ENCODE data around the gene MDFI.

MDFI gene

GRCh38 chr6:41635365-41635764, 2.9 kb upstream of the MDFI start:
- no peak for DNase-seq

DNA sequence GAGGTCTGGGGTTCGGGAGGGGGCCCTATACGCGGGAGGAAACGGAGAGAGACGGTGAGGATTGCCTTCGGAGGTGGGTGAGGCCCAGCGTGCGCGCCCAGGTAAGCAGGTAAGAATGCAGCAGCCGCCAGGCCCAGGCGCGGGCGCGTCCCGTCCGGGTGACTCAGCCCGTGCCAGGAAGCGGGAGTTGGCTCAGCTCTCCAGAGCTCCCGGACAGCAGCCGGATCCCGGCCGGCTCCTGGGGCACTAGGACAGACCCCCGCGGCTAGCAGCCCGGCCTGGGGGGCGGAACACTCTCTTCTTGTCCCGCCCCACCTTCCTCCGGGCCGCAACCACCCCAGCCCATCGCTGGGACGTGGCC, 1.5 kb upstream of the MDFI start:
- no peak for DNase-seq

GRCh38 chr6:41637194-41638001, 870 bp upstream of the MDFI start:
- DNase-seq, result no peak

GRCh38 chr6:41638935-41639808, 904 bp downstream of the MDFI start:
- no peak for DNase-seq

DNA sequence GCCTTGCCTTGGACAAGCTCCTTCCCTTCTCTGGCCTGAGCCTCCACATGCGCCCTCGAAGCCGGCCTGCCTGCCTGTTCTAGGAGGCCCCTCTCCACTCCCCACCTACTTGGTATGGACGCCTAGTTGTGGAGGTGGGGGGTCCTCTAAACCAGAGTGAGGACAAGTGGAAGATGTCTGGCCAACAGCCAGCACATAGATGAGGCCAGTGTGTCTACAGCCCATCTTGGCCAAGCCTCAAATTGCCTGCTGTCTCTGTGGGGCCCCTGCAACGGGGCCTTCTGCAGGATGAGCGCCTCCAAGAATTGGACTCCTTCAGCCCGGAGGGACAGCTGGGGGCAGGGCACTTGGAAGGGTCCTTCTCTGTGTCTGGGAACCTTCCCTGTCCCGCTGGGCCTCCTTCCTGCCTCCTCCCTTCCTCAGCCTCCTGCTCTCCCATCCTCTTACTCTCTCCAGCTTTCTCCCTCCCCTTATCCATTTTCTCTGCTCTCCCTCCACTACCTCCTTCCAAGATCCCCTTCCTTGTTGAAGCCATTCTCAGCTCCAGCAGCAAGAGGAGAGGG, 1.6 kb downstream of the MDFI start:
- no peak for DNase-seq

DNA sequence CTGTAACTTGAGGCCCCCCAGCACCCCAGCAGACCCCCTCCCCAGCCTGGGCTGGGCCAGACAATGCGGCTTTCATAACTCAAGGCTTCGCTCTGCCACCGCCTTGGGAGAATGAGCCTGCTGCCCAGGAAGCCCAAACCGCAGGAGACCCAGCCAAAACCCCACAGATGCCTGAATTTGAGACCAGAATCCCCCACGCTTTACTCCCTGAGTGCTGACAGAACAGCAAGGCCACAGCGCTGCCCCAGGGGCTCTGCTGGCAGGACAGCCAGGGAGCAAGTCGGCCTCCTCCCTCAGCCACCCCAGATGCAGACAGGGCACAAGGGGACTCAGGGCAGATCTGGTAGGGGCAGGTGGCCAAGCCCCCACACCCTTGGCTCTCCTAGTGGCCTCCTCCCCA, 2.2 kb downstream of the MDFI start:
- no peak for DNase-seq

DNA sequence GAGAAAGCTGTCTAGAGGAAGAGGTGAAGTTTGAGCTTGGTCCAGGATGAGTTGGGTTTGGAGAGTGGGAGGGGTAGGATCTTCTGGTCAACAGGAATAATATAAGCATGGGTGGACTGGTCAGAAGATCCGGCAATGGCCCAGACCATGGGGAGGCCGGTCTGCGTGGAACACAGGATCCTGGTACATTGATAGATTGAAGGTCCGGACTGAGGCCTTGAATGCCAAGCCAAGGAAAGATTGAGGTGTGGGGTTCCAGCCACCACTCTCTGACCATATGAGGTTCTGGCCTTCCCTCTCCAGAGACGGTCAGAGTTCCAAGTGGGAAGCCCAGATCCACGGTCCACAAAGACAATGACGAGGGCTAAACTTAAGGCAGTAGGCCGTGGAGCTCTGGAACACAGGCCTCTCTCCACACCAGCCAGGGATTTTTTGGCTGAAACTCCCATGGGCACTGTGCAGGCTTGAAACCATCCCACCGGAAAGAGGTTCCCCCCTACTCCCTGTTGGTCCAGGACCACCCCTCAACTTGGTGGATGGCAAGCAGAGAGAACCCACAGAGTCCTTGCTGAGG, 3.2 kb downstream of the MDFI start:
- no peak for DNase-seq

- no peak for DNase-seq
These were observed 4.1 kb downstream of the MDFI start for GRCh38 chr6:41642090-41642959.

GRCh38 chr6:41642960-41643898, 5.0 kb downstream of the MDFI start:
- DNase-seq, result no peak

DNA sequence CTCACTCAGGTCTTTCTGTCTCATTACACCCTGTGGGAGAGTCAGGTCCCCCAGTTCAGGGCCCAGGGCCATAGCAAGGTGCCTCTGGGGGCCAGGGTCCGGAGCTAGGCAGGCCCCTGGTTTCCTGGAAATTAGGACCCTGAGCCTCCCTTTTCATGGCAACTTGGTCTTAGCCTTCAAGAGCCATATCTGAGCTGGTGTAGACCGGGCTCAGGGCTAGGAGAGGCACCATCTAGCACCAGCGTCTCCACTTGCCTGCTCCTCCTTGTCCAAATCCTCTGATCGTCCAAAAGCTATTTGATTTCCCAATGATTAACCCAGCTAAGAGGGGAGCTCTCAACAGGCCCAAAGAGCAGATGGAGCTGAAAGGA, 5.6 kb downstream of the MDFI start:
- DNase-seq, result no peak

- no peak for DNase-seq
These were observed 6.1 kb downstream of the MDFI start for GRCh38 chr6:41644297-41644879.

DNA sequence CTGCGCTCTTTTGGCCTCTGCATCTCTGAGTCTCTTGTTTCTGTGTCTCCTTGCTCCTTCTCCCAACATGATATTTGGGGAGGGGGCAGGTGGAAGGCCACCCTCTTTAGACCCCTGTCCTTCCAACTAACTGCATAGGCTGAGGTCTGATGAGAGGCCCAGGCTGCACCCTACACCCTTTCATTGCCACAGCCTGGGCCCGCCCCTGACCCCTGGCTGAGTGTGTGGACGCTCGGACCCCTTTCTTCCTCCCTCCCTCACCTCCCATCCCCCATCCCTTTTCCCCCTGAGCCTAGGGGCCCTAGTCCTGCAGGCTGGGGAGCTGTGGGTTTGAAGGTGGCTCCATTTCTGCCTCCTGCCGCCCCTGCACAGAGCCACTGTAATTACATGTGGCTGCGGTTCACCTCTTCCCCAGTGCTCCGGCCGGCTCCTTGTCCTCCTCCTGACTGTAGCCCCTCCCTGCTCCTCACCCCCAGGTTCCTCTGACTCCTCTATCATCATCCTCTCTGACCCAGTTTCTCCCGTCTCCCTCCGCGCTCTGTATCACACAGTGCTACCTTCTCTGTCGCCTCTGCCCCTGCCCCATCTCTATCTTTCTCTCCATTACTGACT, 6.8 kb downstream of the MDFI start:
- no peak for DNase-seq

- DNase-seq, result no peak
These were observed 7.9 kb downstream of the MDFI start for GRCh38 chr6:41646026-41646795.

DNA sequence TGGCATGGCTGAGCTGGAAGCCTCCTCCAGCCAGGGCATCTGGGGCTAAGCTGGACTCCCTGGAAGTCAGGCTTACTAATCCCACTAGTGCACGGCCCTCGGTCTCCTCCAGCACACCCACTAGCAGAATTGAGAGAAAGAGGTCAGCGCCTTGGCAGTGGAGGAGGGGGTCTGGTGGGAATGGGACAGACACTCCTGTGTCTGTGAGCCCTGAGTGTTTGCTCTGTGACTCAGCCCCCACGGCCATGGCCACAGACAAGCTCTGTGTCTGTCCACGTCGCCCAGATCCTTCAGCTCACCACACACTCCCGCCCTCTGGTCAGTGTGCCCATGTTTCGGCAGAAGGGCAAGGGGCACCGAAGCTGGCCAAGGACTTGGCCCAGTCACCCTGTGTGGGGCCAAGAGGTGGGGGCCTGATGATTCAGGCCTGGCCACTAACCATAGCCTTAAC, 8.8 kb downstream of the MDFI start:
- no peak for DNase-seq

GRCh38 chr6:41648070-41648585, 9.9 kb downstream of the MDFI start:
- DNase-seq, result no peak

DNA sequence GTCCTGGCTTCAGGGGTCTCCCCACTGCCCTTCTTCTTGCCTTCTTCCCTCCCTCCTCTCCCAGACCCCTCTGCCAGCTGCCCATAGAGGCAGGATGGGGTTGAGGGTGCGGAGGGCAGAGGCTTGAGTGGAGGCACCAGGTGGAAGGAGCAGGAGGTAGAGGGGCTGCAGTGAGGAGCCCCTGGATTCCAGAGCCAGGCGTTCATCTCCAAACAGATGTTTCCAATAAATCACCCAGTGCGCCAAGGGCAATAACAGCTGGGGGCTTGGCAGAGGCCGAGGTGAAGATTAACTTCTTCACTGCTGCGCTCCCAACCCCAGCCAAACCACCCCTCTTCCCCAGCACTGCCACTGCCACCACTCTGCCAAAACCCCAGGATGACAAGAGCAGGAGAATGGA, 10.7 kb downstream of the MDFI start:
- no peak for DNase-seq

GRCh38 chr6:41649596-41649995, 11.3 kb downstream of the MDFI start:
- DNase-seq, result no peak

- no peak for DNase-seq
These were observed 11.9 kb downstream of the MDFI start for GRCh38 chr6:41650120-41650519.

DNA sequence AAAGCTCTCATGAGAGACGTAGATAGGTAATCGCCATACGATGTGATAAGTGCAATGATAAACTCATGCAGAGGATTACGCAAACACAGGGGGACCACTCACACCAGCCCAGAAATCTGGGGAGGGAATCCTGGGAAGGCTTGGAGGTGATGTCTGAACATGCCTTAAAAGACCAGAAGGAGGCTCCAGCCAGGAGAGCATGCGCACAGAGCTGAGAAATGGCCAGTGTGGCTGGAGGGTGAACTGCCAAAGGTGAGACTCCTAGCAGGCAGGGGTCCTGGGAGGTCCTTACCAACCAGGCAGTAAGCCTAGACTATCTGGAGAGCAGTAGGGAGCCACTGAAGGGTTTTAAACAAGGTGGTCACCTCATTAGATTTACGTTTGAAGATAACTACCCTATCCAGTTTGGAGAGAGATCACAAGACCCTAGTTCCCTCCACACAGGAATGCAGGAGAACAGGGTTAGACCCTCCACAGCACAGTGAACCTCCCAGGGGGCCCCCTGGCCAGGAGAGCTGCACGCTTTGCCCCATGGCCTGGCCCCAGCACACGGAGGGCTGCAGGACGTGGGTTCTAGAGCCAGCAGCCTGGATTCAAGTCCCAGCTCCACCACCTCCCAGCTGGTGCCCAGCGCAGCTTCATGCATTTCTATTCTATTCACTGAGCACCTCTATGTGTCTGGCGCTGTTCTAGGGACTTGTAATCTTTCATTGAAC, 13.1 kb downstream of the MDFI start:
- no peak for DNase-seq

Data from activated T-cell treated with anti-CD3 and anti-CD28 coated beads for 4 hours (primary cell).